ENCODE data around the gene RCN2.

DNA sequence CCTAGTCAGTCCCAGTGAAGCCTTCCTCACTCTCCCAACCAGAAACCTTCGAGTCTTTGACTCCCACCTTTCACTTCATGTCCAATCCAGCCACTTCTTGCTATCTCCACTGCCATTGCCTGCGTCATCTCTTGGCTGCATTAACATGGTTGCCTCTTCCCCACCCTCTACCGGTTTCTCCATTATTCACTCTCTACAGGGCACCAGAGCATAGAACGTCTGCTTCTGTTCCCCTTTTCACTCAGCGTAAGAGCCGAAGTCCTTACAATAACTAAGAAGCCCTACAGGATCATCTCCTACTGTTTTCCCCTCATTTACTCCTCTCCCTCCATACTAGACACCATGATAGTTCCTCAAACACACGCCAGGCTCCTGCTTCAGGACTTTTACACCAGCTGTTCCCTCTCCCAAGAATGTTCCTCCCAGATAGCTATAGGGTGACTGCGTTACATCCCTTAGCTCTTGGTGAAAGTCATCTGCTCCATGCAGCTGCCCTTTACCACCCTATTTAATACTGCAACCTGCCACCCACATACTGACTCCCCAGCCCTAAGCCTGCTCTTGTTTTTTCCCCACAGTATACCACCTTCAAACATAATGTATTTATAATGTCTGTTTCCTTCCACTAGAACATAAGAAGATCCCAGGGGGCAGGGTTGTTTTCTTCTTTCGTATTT is 30.9 kb downstream of the RCN2 start:
- TF ChIP-seq, protein P1, sequence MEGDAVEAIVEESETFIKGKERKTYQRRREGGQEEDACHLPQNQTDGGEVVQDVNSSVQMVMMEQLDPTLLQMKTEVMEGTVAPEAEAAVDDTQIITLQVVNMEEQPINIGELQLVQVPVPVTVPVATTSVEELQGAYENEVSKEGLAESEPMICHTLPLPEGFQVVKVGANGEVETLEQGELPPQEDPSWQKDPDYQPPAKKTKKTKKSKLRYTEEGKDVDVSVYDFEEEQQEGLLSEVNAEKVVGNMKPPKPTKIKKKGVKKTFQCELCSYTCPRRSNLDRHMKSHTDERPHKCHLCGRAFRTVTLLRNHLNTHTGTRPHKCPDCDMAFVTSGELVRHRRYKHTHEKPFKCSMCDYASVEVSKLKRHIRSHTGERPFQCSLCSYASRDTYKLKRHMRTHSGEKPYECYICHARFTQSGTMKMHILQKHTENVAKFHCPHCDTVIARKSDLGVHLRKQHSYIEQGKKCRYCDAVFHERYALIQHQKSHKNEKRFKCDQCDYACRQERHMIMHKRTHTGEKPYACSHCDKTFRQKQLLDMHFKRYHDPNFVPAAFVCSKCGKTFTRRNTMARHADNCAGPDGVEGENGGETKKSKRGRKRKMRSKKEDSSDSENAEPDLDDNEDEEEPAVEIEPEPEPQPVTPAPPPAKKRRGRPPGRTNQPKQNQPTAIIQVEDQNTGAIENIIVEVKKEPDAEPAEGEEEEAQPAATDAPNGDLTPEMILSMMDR (IDR thresholded peaks at IDR 0.05) = no peak
- TF ChIP-seq EZH2phosphoT487 (IDR thresholded peaks at IDR 0.05) (no peak), EZH2 (IDR thresholded peaks at IDR 0.05) (no peak)

Measured in neural progenitor cell (in vitro differentiated cells).